Panc1 (cell line): ENCODE data around the gene SYCP2. TPM values are rescaled to one million over a fixed set of nuclear protein-coding genes. Genes with fewer than 3 reads are reported as not detected.
"Not testable (repeated sequence)": the region's sequence is repeated elsewhere in the genome, so short reads cannot be mapped to it uniquely, and the experiment has no call there.

Experiments
- ATAC-seq: fragments of 200-7000 bp; cut with Tn5 transposase; 2 replicates; pipeline ENCODE4 v1.9.1; 2020; ENCODE audit warnings: mild to moderate bottlenecking, moderate library complexity
- BruUV-seq: library from RNA; stranded (reverse); fragments of 400-500 nt; replicated peaks from 2 replicates; lab custom pipeline; 2021; lab: Mats Ljungman, UMichigan
- CTCF ChIA-PET: fragments of 300-600 bp; sonication (Branson Sonifier 250); formaldehyde crosslinking; loops from one replicate; lab custom pipeline; 2022; ENCODE audit warnings: antibody characterized with exemption; lab: Charles Lee
- POLR2A ChIA-PET: fragments of 300-600 bp; sonication (Branson Sonifier 250); formaldehyde crosslinking; loops from one replicate; lab custom pipeline; 2022; ENCODE audit warnings: antibody characterized with exemption; lab: Charles Lee
- DNase-seq: peaks from one replicate; pipeline ENCODE4 v3.0.0-alpha.2; 2010; ENCODE audit warnings: low read depth, low spot score
- H3K27ac ChIP-seq: 2 replicates; pipeline ENCODE4 v1.5.1; 2011; ENCODE audit warnings: mild to moderate bottlenecking, low read length, inconsistent platforms
- H3K27me3 ChIP-seq: fragments of 200-500 bp; sonication (Bioruptor generic); 2 replicates; pipeline ENCODE4 v1.6.0; 2014; ENCODE audit warnings: low read length, inconsistent platforms; ENCODE audit not compliant: control insufficient read depth, insufficient read depth
- H3K36me3 ChIP-seq: fragments of 200-500 bp; sonication (Bioruptor generic); 2 replicates; pipeline ENCODE4 v1.5.1; 2014; ENCODE audit warnings: inconsistent platforms, mild to moderate bottlenecking, low read length, moderate library complexity; ENCODE audit not compliant: control insufficient read depth, insufficient read depth
- H3K4me1 ChIP-seq: 2 replicates; pipeline ENCODE4 v1.5.1; 2011; ENCODE audit warnings: inconsistent platforms, mild to moderate bottlenecking, low read length, moderate library complexity; ENCODE audit not compliant: control insufficient read depth, insufficient read depth
- H3K4me3 ChIP-seq, 2 experiments: 2 replicates each; pipeline ENCODE4 v1.5.1; 2011 to 2012; ENCODE audit warnings: low read depth in 2 of 2, low read length in 2 of 2, mild to moderate bottlenecking in 2 of 2, inconsistent platforms in 1 of 2, moderate library complexity in 1 of 2
- H3K9me3 ChIP-seq: fragments of 200-500 bp; sonication (Bioruptor generic); 2 replicates; pipeline ENCODE4 v1.5.1; 2014; ENCODE audit warnings: low read depth, mild to moderate bottlenecking, inconsistent platforms, low read length, moderate library complexity; ENCODE audit not compliant: control insufficient read depth, insufficient read depth
- CTCF ChIP-seq: fragments of 450-650 bp; IDR thresholded peaks from 2 replicates; pipeline ENCODE4 v1.5.1; 2017; ENCODE audit warnings: mild to moderate bottlenecking
- POLR2AphosphoS5 ChIP-seq: IDR thresholded peaks from 2 replicates; pipeline ENCODE4 v1.6.1; 2012; ENCODE audit warnings: mild to moderate bottlenecking, low read depth, low read length, moderate library complexity
- REST ChIP-seq, 2 experiments: IDR thresholded peaks; 2 replicates each; pipeline ENCODE4 v1.6.1; 2011 to 2012; ENCODE audit warnings: low read depth in 2 of 2, control low read depth in 1 of 2, low read length in 1 of 2, mild to moderate bottlenecking in 1 of 2, moderate library complexity in 1 of 2; ENCODE audit not compliant: insufficient read depth in 1 of 2
- SIN3A ChIP-seq: IDR thresholded peaks from 2 replicates; pipeline ENCODE4 v1.6.1; 2012; ENCODE audit warnings: low read depth, mild to moderate bottlenecking, low read length, moderate library complexity, borderline replicate concordance; ENCODE audit not compliant: insufficient read depth
- TCF7L2 ChIP-seq: IDR thresholded peaks from 2 replicates; pipeline ENCODE4 v1.6.1; 2011; ENCODE audit warnings: mild to moderate bottlenecking, low read depth, low read length, inconsistent platforms
- in situ Hi-C: cut with HindIII; loops from 2 replicates; pipeline ENCODE4 v1.10.0; 2016; ENCODE audit warnings: low sequenced_read_pairs, low pct_unique_long_range_greater_than_20kb
- intact Hi-C: fragments of 100-400 bp; cut with micrococcal nuclease; formaldehyde crosslinking; loops from one replicate; pipeline ENCODE4 v1.10.0; 2022; ENCODE audit not compliant: unreplicated experiment
- total RNA-seq: library from RNA; stranded (reverse); gene quantifications from one replicate; pipeline ENCODE4 v1.2.1, GENCODE V29; 2021; ENCODE audit not compliant: unreplicated experiment

SYCP2 gene
- total RNA-seq, 1 experiment from 2014 or later = 39.7 TPM

- Histone ChIP-seq H3K27me3 (no peaks in the 10 kb centered on the region), H3K36me3 (no peaks in the 10 kb centered on the region; the same call in none of the 2 replicates), H3K4me3 (no peak overlapping the region), H3K27ac (no peak overlapping the region), H3K4me1 (no peaks in the 10 kb centered on the region), H3K9me3 (no peaks in the 10 kb centered on the region)
- in situ Hi-C loops (no loop called here), intact Hi-C loops (no loop called here)
- ATAC-seq (no peak), DNase-seq (no peak)
- TF ChIP-seq REST (IDR thresholded peaks at IDR 0.05; ENCODE audit: insufficient read depth in 1 of 2, low read depth in 2 of 2, low read length in 1 of 2) = no peak
- TF ChIP-seq CTCF = no peak
- no peak for TF ChIP-seq POLR2AphosphoS5
- no peak for TF ChIP-seq TCF7L2
- no peak for TF ChIP-seq SIN3A
- no TSS peak for BruUV-seq
- POLR2A ChIA-PET = no interaction called here
- CTCF ChIA-PET = no interaction called here
These were observed 75.5 kb downstream of the SYCP2 start for GRCh38 chr20:59857966-59858365.

GRCh38 chr20:59856941-59857340 is 76.5 kb downstream of the SYCP2 start:
- ATAC-seq, H3K36me3 ChIP-seq, DNase-seq, H3K27ac ChIP-seq, H3K4me1 ChIP-seq, H3K9me3 ChIP-seq, intact Hi-C loops, H3K4me3 ChIP-seq, BruUV-seq, in situ Hi-C loops, H3K27me3 ChIP-seq, CTCF ChIA-PET, POLR2A ChIA-PET: not testable (repeated sequence)

- intact Hi-C loops, H3K4me1 ChIP-seq, CTCF ChIA-PET, H3K4me3 ChIP-seq, POLR2A ChIA-PET, in situ Hi-C loops, H3K27me3 ChIP-seq, DNase-seq, H3K27ac ChIP-seq, H3K9me3 ChIP-seq, ATAC-seq, H3K36me3 ChIP-seq, BruUV-seq: not testable (repeated sequence)
These were observed 76.9 kb downstream of the SYCP2 start for GRCh38 chr20:59856526-59856925.
